GM21576 (cell line): Measurements from ENCODE around the gene KRT36.

Experiments
- ATAC-seq: cut with Tn5 transposase; IDR thresholded peaks from one replicate; pipeline ENCODE4 v1.9.1; 2021; ENCODE audit warnings: mild to moderate bottlenecking, moderate library complexity; ENCODE audit not compliant: unreplicated experiment

Gene KRT36

GRCh38 chr17:41480136-41480535, 9.6 kb downstream of the KRT36 start:
- no peak for ATAC-seq

- no peak for ATAC-seq
Measured at GRCh38 chr17:41478237-41478636, 11.5 kb downstream of the KRT36 start.

GRCh38 chr17:41476866-41477815, 12.6 kb downstream of the KRT36 start:
- ATAC-seq = no peak

- ATAC-seq = no peak
Measured at GRCh38 chr17:41475421-41475820, 14.3 kb downstream of the KRT36 start.

GRCh38 chr17:41474863-41475262, 14.8 kb downstream of the KRT36 start:
- ATAC-seq = no peak

GRCh38 chr17:41468346-41468745, 21.4 kb downstream of the KRT36 start:
- no peak for ATAC-seq

- ATAC-seq = no peak
Measured at GRCh38 chr17:41467561-41467960, 22.1 kb downstream of the KRT36 start.

GRCh38 chr17:41466988-41467387, 22.7 kb downstream of the KRT36 start, which contains the start of gene KRT32:
TSS of gene KRT32 (minus strand) at chr17:41467386. CDS start at chr17:41467325, 61 bp downstream.
- ATAC-seq = no peak

GRCh38 chr17:41464682-41465081, 25.0 kb downstream of the KRT36 start:
- ATAC-seq = no peak

- no peak for ATAC-seq
Measured at GRCh38 chr17:41464173-41464572, 25.5 kb downstream of the KRT36 start.

- ATAC-seq = no peak
Measured at GRCh38 chr17:41463746-41464145, 26.0 kb downstream of the KRT36 start.

GRCh38 chr17:41462705-41463104, 27.0 kb downstream of the KRT36 start:
- ATAC-seq = no peak

- no peak for ATAC-seq
Measured at GRCh38 chr17:41457676-41458075, 32.0 kb downstream of the KRT36 start.

- no peak for ATAC-seq
Measured at GRCh38 chr17:41456204-41456603, 33.5 kb downstream of the KRT36 start.

GRCh38 chr17:41455236-41455635, 34.5 kb downstream of the KRT36 start:
- no peak for ATAC-seq

- ATAC-seq = no peak
Measured at GRCh38 chr17:41453066-41453465, 36.6 kb downstream of the KRT36 start.

GRCh38 chr17:41452281-41452680, 37.4 kb downstream of the KRT36 start:
- no peak for ATAC-seq

GRCh38 chr17:41451154-41451728, 38.5 kb downstream of the KRT36 start:
- no peak for ATAC-seq

GRCh38 chr17:41449008-41449407, 40.7 kb downstream of the KRT36 start:
- ATAC-seq = no peak

GRCh38 chr17:41448506-41448905, 41.2 kb downstream of the KRT36 start:
- no peak for ATAC-seq

GRCh38 chr17:41446806-41447205, 42.9 kb downstream of the KRT36 start:
- ATAC-seq = no peak

GRCh38 chr17:41444640-41445039, 45.1 kb downstream of the KRT36 start:
- ATAC-seq = no peak
